Adipocyte (in vitro differentiated cells): ENCODE data around the gene PRR9.
"Not testable (repeated sequence)": the region's sequence is repeated elsewhere in the genome, so short reads cannot be mapped to it uniquely, and the experiment has no call there.

Source experiments
- DNase-seq: peaks from one replicate; pipeline ENCODE4 v3.0.0-alpha.2; 2015; ENCODE audit warnings: low read depth
- H3K27me3 ChIP-seq: replicated peaks from 2 replicates; pipeline ENCODE4 v1.7.0; 2013; ENCODE audit warnings: mild to moderate bottlenecking, low read length, moderate library complexity; ENCODE audit not compliant: control insufficient read depth, insufficient read depth
- H3K36me3 ChIP-seq: 2 replicates; pipeline ENCODE4 v1.7.0; 2013; ENCODE audit warnings: low read length, mild to moderate bottlenecking, moderate library complexity; ENCODE audit not compliant: control insufficient read depth, insufficient read depth, severe bottlenecking
- H3K4me1 ChIP-seq: 2 replicates; pipeline ENCODE4 v1.7.0; 2013; ENCODE audit warnings: mild to moderate bottlenecking, low read length, moderate library complexity; ENCODE audit not compliant: control insufficient read depth, insufficient read depth
- H3K4me3 ChIP-seq: 2 replicates; pipeline ENCODE4 v1.7.0; 2013; ENCODE audit warnings: mild to moderate bottlenecking, low read length, moderate library complexity
- H3K9ac ChIP-seq: 2 replicates; pipeline ENCODE4 v1.7.0; 2013; ENCODE audit warnings: mild to moderate bottlenecking, low read length, moderate library complexity
- H3K9me3 ChIP-seq: 2 replicates; pipeline ENCODE4 v1.7.0; 2013; ENCODE audit warnings: mild to moderate bottlenecking, low read length, moderate library complexity; ENCODE audit not compliant: control insufficient read depth

PRR9 gene

GRCh38 chr1:153217212-153217611 lies at the start of gene PRR9:
Gene PRR9 (plus strand): TSS chr1:153217584. CDS start chr1:153218145, 561 bp downstream.
- no peaks in the 10 kb centered on the region for H3K4me1 ChIP-seq
- DNase-seq = no peak
- H3K27me3 ChIP-seq = peaks cover 22% of the 10 kb centered on the region
- H3K36me3 ChIP-seq = no peaks in the 10 kb centered on the region
- H3K4me3 ChIP-seq = no peak within 1 kb of the TSS
- no peaks in the 10 kb centered on the region for H3K9me3 ChIP-seq
- no peak within 1 kb of the TSS for H3K9ac ChIP-seq

GRCh38 chr1:153168686-153169085 lies 48.7 kb upstream of the PRR9 start:
- DNase-seq = no peak
- H3K36me3 ChIP-seq = no peaks in the 10 kb centered on the region
- H3K9ac ChIP-seq = no peak overlapping the region

GRCh38 chr1:153174624-153175023 lies 42.8 kb upstream of the PRR9 start:
- H3K4me1 ChIP-seq = no peaks in the 10 kb centered on the region
- H3K36me3 ChIP-seq = no peaks in the 10 kb centered on the region
- H3K4me3 ChIP-seq = no peak overlapping the region
- H3K9me3 ChIP-seq = peaks cover 3% of the 10 kb centered on the region
- peaks cover 8% of the 10 kb centered on the region for H3K27me3 ChIP-seq
- H3K9ac ChIP-seq = no peak overlapping the region
- no peak for DNase-seq

More at GRCh38 chr1:153168686-153169085, 48.7 kb upstream of the PRR9 start:
- Histone ChIP-seq H3K4me1 (no peaks in the 10 kb centered on the region), H3K27me3 (peaks cover 8% of the 10 kb centered on the region), H3K9me3 (no peaks in the 10 kb centered on the region), H3K4me3 (no peak overlapping the region)

- no peaks in the 10 kb centered on the region for H3K36me3 ChIP-seq
- no peak for DNase-seq
- H3K9me3 ChIP-seq = peaks cover 3% of the 10 kb centered on the region
- H3K4me1 ChIP-seq = no peaks in the 10 kb centered on the region
- H3K4me3 ChIP-seq = no peak overlapping the region
- H3K9ac ChIP-seq = no peak overlapping the region
- H3K27me3 ChIP-seq = no peaks in the 10 kb centered on the region
These were observed 38.5 kb upstream of the PRR9 start for GRCh38 chr1:153178922-153179321.

GRCh38 chr1:153180556-153180955 lies 36.8 kb upstream of the PRR9 start:
- Histone ChIP-seq H3K36me3 (no peaks in the 10 kb centered on the region), H3K9me3 (peaks cover 3% of the 10 kb centered on the region), H3K9ac (no peak overlapping the region), H3K4me1 (no peaks in the 10 kb centered on the region), H3K27me3 (no peaks in the 10 kb centered on the region), H3K4me3 (no peak overlapping the region)
- DNase-seq = no peak

GRCh38 chr1:153188301-153188700 lies 29.1 kb upstream of the PRR9 start:
- DNase-seq, H3K9ac ChIP-seq, H3K36me3 ChIP-seq, H3K4me3 ChIP-seq, H3K9me3 ChIP-seq, H3K4me1 ChIP-seq: not testable (repeated sequence)
- H3K27me3 ChIP-seq = peaks cover 20% of the 10 kb centered on the region

GRCh38 chr1:153190373-153190772 lies 27.0 kb upstream of the PRR9 start:
- H3K27me3 ChIP-seq = peaks cover 30% of the 10 kb centered on the region
- DNase-seq = no peak
- no peak overlapping the region for H3K4me3 ChIP-seq
- no peak overlapping the region for H3K9ac ChIP-seq
- no peaks in the 10 kb centered on the region for H3K4me1 ChIP-seq
- H3K36me3 ChIP-seq = no peaks in the 10 kb centered on the region
- no peaks in the 10 kb centered on the region for H3K9me3 ChIP-seq

- Histone ChIP-seq H3K9ac (no peak overlapping the region), H3K27me3 (peaks cover 34% of the 10 kb centered on the region), H3K36me3 (no peaks in the 10 kb centered on the region), H3K9me3 (no peaks in the 10 kb centered on the region), H3K4me3 (no peak overlapping the region), H3K4me1 (no peaks in the 10 kb centered on the region)
- no peak for DNase-seq
These were observed 24.7 kb upstream of the PRR9 start for GRCh38 chr1:153192697-153193096.

GRCh38 chr1:153194331-153195050 lies 22.9 kb upstream of the PRR9 start:
- no peak for DNase-seq
- Histone ChIP-seq H3K27me3 (peaks cover 37% of the 10 kb centered on the region), H3K9ac (no peak overlapping the region), H3K9me3 (no peaks in the 10 kb centered on the region), H3K36me3 (no peaks in the 10 kb centered on the region), H3K4me1 (no peaks in the 10 kb centered on the region), H3K4me3 (no peak overlapping the region)

GRCh38 chr1:153195216-153195615 lies 22.2 kb upstream of the PRR9 start:
- Histone ChIP-seq H3K4me1 (no peaks in the 10 kb centered on the region), H3K9me3 (no peaks in the 10 kb centered on the region), H3K36me3 (no peaks in the 10 kb centered on the region), H3K27me3 (peaks cover 33% of the 10 kb centered on the region), H3K9ac (no peak overlapping the region), H3K4me3 (no peak overlapping the region)
- DNase-seq = no peak

GRCh38 chr1:153202006-153202405 lies 15.4 kb upstream of the PRR9 start:
- DNase-seq = no peak
- Histone ChIP-seq H3K4me3 (no peak overlapping the region), H3K9me3 (no peaks in the 10 kb centered on the region), H3K4me1 (no peaks in the 10 kb centered on the region), H3K27me3 (peaks cover 24% of the 10 kb centered on the region), H3K36me3 (no peaks in the 10 kb centered on the region), H3K9ac (no peak overlapping the region)

GRCh38 chr1:153203130-153203529 lies 14.3 kb upstream of the PRR9 start, which contains the start of gene LELP1:
Gene LELP1 (plus strand): TSS chr1:153203430. CDS start chr1:153204708, 1,278 bp downstream.
- H3K4me1 ChIP-seq = no peaks in the 10 kb centered on the region
- H3K9ac ChIP-seq = no peak within 1 kb of the TSS
- H3K9me3 ChIP-seq = no peaks in the 10 kb centered on the region
- H3K4me3 ChIP-seq = no peak within 1 kb of the TSS
- no peaks in the 10 kb centered on the region for H3K36me3 ChIP-seq
- peaks cover 24% of the 10 kb centered on the region for H3K27me3 ChIP-seq
- DNase-seq = no peak
